Measurements from ENCODE around the gene PSD4. TPM values are rescaled to one million over a fixed set of nuclear protein-coding genes. Genes with fewer than 3 reads are reported as not detected.

PSD4 gene
- 8.0 to 12.9 TPM (median 10.9 TPM) in 5 replicates for total RNA-seq (2022; extraction: Qiagen RNA extraction; ENCODE audit: low read depth)

GRCh38 chr2:113173542-113174375 is at the start of gene PSD4:
Gene PSD4 (plus strand): TSS chr2:113173971. CDS start chr2:113182457, 8,486 bp downstream.

GRCh38 chr2:113126845-113127645 is 46.7 kb upstream of the PSD4 start, which contains the start of gene IL1RN:
Gene IL1RN (plus strand): TSS chr2:113127598. CDS start chr2:113127625, 27 bp downstream.

Other genes starting within 250 kb of the PSD4 start
- gene IL36G, start 196.0 kb upstream of the PSD4 start, total RNA-seq (2022; extraction: Qiagen RNA extraction; ENCODE audit: low read depth) = not detected in 5 replicates
- not detected in 5 replicates for gene IL36A, start 168.5 kb upstream of the PSD4 start, total RNA-seq (2022; extraction: Qiagen RNA extraction; ENCODE audit: low read depth)
- gene IL36B, start 121.1 kb upstream of the PSD4 start, total RNA-seq (2022; extraction: Qiagen RNA extraction; ENCODE audit: low read depth) = 0.15 to 0.37 TPM in 2 of 5 replicates, not detected in the others
- 0.06 to 0.13 TPM in 2 of 5 replicates, not detected in the others for gene IL36RN, start 114.8 kb upstream of the PSD4 start, total RNA-seq (2022; extraction: Qiagen RNA extraction; ENCODE audit: low read depth)
- gene IL1F10, start 106.0 kb upstream of the PSD4 start, total RNA-seq (2022; extraction: Qiagen RNA extraction; ENCODE audit: low read depth) = not detected in 5 replicates
- 0.15 to 0.94 TPM (median 0.33 TPM) in 5 replicates for gene IL1RN, start 46.4 kb upstream of the PSD4 start, total RNA-seq (2022; extraction: Qiagen RNA extraction; ENCODE audit: low read depth)
- gene PAX8, start 105.0 kb downstream of the PSD4 start, total RNA-seq (2022; extraction: Qiagen RNA extraction; ENCODE audit: low read depth) = 0.49 to 1.5 TPM (median 1.0 TPM) in 5 replicates

All from A549 treated with ZK216348 at 1 μM for 4 hours (cell line).